Mesendoderm (in vitro differentiated cells): ENCODE results near the gene PLA2G2F.

Source experiments
- DNase-seq: peaks from one replicate; pipeline ENCODE4 v3.0.0; 2013
- H2AK5ac ChIP-seq: 2 replicates; pipeline ENCODE4 v1.6.1; 2013; ENCODE audit warnings: low read length, inconsistent platforms
- H2BK120ac ChIP-seq: 2 replicates; pipeline ENCODE4 v1.6.1; 2013; ENCODE audit warnings: low read depth, mild to moderate bottlenecking, low read length, moderate library complexity, mixed read lengths
- H2BK15ac ChIP-seq: replicated peaks from 2 replicates; pipeline ENCODE4 v1.6.1; 2013; ENCODE audit warnings: low read depth, mild to moderate bottlenecking, moderate library complexity
- H2BK5ac ChIP-seq: 2 replicates; pipeline ENCODE4 v1.6.1; 2013; ENCODE audit warnings: low read length, inconsistent platforms
- H3K18ac ChIP-seq: 2 replicates; pipeline ENCODE4 v1.6.1; 2013; ENCODE audit warnings: mild to moderate bottlenecking, low read length, mixed read lengths
- H3K23ac ChIP-seq: one replicate; pipeline ENCODE4 v1.6.1; 2013; ENCODE audit warnings: low read length
- H3K27ac ChIP-seq: 2 replicates; pipeline ENCODE4 v1.5.1; 2013; ENCODE audit warnings: low read depth, mild to moderate bottlenecking, inconsistent platforms, low read length, moderate library complexity
- H3K27me3 ChIP-seq: 2 replicates; pipeline ENCODE4 v1.6.1; 2013; ENCODE audit warnings: low read length, control low read depth, mild to moderate bottlenecking, inconsistent platforms; ENCODE audit not compliant: insufficient read depth, poor library complexity
- H3K36me3 ChIP-seq: 2 replicates; pipeline ENCODE4 v1.6.1; 2013; ENCODE audit warnings: low read length, inconsistent platforms; ENCODE audit not compliant: control insufficient read depth, insufficient read depth
- H3K4ac ChIP-seq: one replicate; pipeline ENCODE4 v1.6.1; 2013; ENCODE audit warnings: low read depth, mild to moderate bottlenecking, low read length, moderate library complexity
- H3K4me1 ChIP-seq: 2 replicates; pipeline ENCODE4 v1.6.1; 2013; ENCODE audit warnings: low read depth, low read length, inconsistent platforms; ENCODE audit not compliant: control insufficient read depth
- H3K4me2 ChIP-seq: 2 replicates; pipeline ENCODE4 v1.6.1; 2013; ENCODE audit warnings: low read length
- H3K4me3 ChIP-seq: 2 replicates; pipeline ENCODE4 v1.5.1; 2013; ENCODE audit warnings: mild to moderate bottlenecking, low read length
- H3K56ac ChIP-seq: one replicate; pipeline ENCODE4 v1.6.1; 2013; ENCODE audit warnings: low read length
- H3K79me1 ChIP-seq: 2 replicates; pipeline ENCODE4 v1.6.1; 2013; ENCODE audit warnings: low read length, inconsistent platforms
- H3K79me2 ChIP-seq: 2 replicates; pipeline ENCODE4 v1.6.1; 2013; ENCODE audit warnings: mild to moderate bottlenecking, low read length; ENCODE audit not compliant: control insufficient read depth, insufficient read depth
- H3K9ac ChIP-seq: 2 replicates; pipeline ENCODE4 v1.6.1; 2013; ENCODE audit warnings: low read length, inconsistent platforms
- H4K5ac ChIP-seq: one replicate; pipeline ENCODE4 v1.6.1; 2013; ENCODE audit warnings: low read length
- H4K8ac ChIP-seq: one replicate; pipeline ENCODE4 v1.6.1; 2013; ENCODE audit warnings: low read depth, mild to moderate bottlenecking, control low read depth, low read length, moderate library complexity
- WGBS: extraction: QIAGEN DNeasy Blood & Tissue Kit; methylation state at CpG from one replicate; pipeline ENCODE4 v1.1.7; 2013; ENCODE audit warnings: low lambda C conversion rate, missing lambda C conversion rate; ENCODE audit not compliant: insufficient coverage; ENCODE audit errors: extremely low coverage; 5-methylcytosine and 5-hydroxymethylcytosine counted together

The PLA2G2F gene

GRCh38 chr1:20192364-20192763 is 53.2 kb downstream of the PLA2G2F start:
- Histone ChIP-seq H2BK15ac (no peak overlapping the region), H3K79me2 (no peaks in the 10 kb centered on the region), H3K23ac (no peak overlapping the region), H3K79me1 (no peaks in the 10 kb centered on the region), H3K4ac (no peak overlapping the region), H2BK5ac (no peak overlapping the region), H3K18ac (no peak overlapping the region), H4K8ac (no peak overlapping the region), H3K36me3 (no peaks in the 10 kb centered on the region), H2BK120ac (no peak overlapping the region), H3K4me2 (no peak overlapping the region), H3K27ac (no peak overlapping the region), H3K27me3 (no peaks in the 10 kb centered on the region), H3K4me3 (no peak overlapping the region), H2AK5ac (no peak overlapping the region), H3K4me1 (no peaks in the 10 kb centered on the region), H3K9ac (no peak overlapping the region), H4K5ac (no peak overlapping the region), H3K56ac (no peak overlapping the region)
- DNase-seq: no peak
- WGBS: no CpG with 5 or more reads among the region's 5 CpGs

- H2BK15ac ChIP-seq: no peak overlapping the region
- no peak overlapping the region for H2BK120ac ChIP-seq
- H4K5ac ChIP-seq: no peak overlapping the region
- H3K79me2 ChIP-seq: no peaks in the 10 kb centered on the region
- no peak overlapping the region for H3K18ac ChIP-seq
- H3K23ac ChIP-seq: no peak overlapping the region
- no CpG with 5 or more reads among the region's 1 CpG for WGBS
- no peak overlapping the region for H3K9ac ChIP-seq
- no peak overlapping the region for H2AK5ac ChIP-seq
- no peaks in the 10 kb centered on the region for H3K4me1 ChIP-seq
- H3K36me3 ChIP-seq: no peaks in the 10 kb centered on the region
- H4K8ac ChIP-seq: no peak overlapping the region
- no peak overlapping the region for H2BK5ac ChIP-seq
- H3K4me2 ChIP-seq: no peak overlapping the region
- no peaks in the 10 kb centered on the region for H3K27me3 ChIP-seq
- no peaks in the 10 kb centered on the region for H3K79me1 ChIP-seq
- H3K56ac ChIP-seq: no peak overlapping the region
- H3K4ac ChIP-seq: no peak overlapping the region
- no peak for DNase-seq
- no peak overlapping the region for H3K4me3 ChIP-seq
- H3K27ac ChIP-seq: no peak overlapping the region
Observed at GRCh38 chr1:20192871-20193411, 53.8 kb downstream of the PLA2G2F start.

GRCh38 chr1:20194224-20194623 is 55.1 kb downstream of the PLA2G2F start:
- Histone ChIP-seq H3K27me3 (no peaks in the 10 kb centered on the region), H3K27ac (no peak overlapping the region), H3K4me1 (peaks cover under 1% of the 10 kb centered on the region), H4K8ac (no peak overlapping the region), H2BK120ac (no peak overlapping the region), H2AK5ac (no peak overlapping the region), H3K36me3 (no peaks in the 10 kb centered on the region), H3K4me3 (no peak overlapping the region), H2BK15ac (no peak overlapping the region), H3K4me2 (no peak overlapping the region), H3K4ac (no peak overlapping the region), H3K79me1 (no peaks in the 10 kb centered on the region), H3K56ac (no peak overlapping the region), H3K79me2 (no peaks in the 10 kb centered on the region), H3K9ac (no peak overlapping the region), H4K5ac (no peak overlapping the region), H2BK5ac (no peak overlapping the region), H3K23ac (no peak overlapping the region), H3K18ac (no peak overlapping the region)
- no peak for DNase-seq
- WGBS: no CpG with 5 or more reads among the region's 2 CpGs

- Histone ChIP-seq H2AK5ac (no peak overlapping the region), H4K8ac (no peak overlapping the region), H3K79me1 (no peaks in the 10 kb centered on the region), H3K36me3 (no peaks in the 10 kb centered on the region), H2BK5ac (no peak overlapping the region), H3K9ac (no peak overlapping the region), H2BK120ac (no peak overlapping the region), H3K79me2 (no peaks in the 10 kb centered on the region), H3K23ac (no peak overlapping the region), H3K56ac (no peak overlapping the region), H3K27ac (no peak overlapping the region), H3K4ac (no peak overlapping the region), H2BK15ac (no peak overlapping the region), H4K5ac (no peak overlapping the region), H3K4me3 (no peak overlapping the region), H3K27me3 (no peaks in the 10 kb centered on the region), H3K4me2 (no peak overlapping the region), H3K18ac (no peak overlapping the region), H3K4me1 (peaks cover 4% of the 10 kb centered on the region)
- peak; percentile 72 for DNase-seq
- WGBS: no CpG with 5 or more reads among the region's 15 CpGs
Observed at GRCh38 chr1:20194757-20195461, 55.8 kb downstream of the PLA2G2F start.

GRCh38 chr1:20195462-20195780 is 56.3 kb downstream of the PLA2G2F start:
- no peak overlapping the region for H3K4me3 ChIP-seq
- H2BK120ac ChIP-seq: no peak overlapping the region
- no peak overlapping the region for H3K23ac ChIP-seq
- no peak overlapping the region for H4K5ac ChIP-seq
- no peak overlapping the region for H2BK15ac ChIP-seq
- no peak overlapping the region for H2AK5ac ChIP-seq
- no peaks in the 10 kb centered on the region for H3K79me2 ChIP-seq
- H3K4me1 ChIP-seq: peaks cover 4% of the 10 kb centered on the region
- H3K18ac ChIP-seq: no peak overlapping the region
- H3K27ac ChIP-seq: no peak overlapping the region
- no peak overlapping the region for H2BK5ac ChIP-seq
- no peak for DNase-seq
- H3K79me1 ChIP-seq: no peaks in the 10 kb centered on the region
- H3K27me3 ChIP-seq: no peaks in the 10 kb centered on the region
- no peak overlapping the region for H3K4ac ChIP-seq
- no CpG with 5 or more reads among the region's 4 CpGs for WGBS
- no peaks in the 10 kb centered on the region for H3K36me3 ChIP-seq
- no peak overlapping the region for H3K4me2 ChIP-seq
- no peak overlapping the region for H4K8ac ChIP-seq
- H3K9ac ChIP-seq: no peak overlapping the region
- no peak overlapping the region for H3K56ac ChIP-seq

- Histone ChIP-seq H3K4me1 (peaks cover 4% of the 10 kb centered on the region), H2BK15ac (no peak overlapping the region), H3K4me2 (no peak overlapping the region), H3K27me3 (no peaks in the 10 kb centered on the region), H3K4ac (no peak overlapping the region), H3K79me1 (no peaks in the 10 kb centered on the region), H3K56ac (no peak overlapping the region), H2AK5ac (no peak overlapping the region), H2BK5ac (no peak overlapping the region), H3K23ac (no peak overlapping the region), H4K8ac (no peak overlapping the region), H3K36me3 (no peaks in the 10 kb centered on the region), H3K9ac (no peak overlapping the region), H3K4me3 (no peak overlapping the region), H3K18ac (no peak overlapping the region), H3K79me2 (no peaks in the 10 kb centered on the region), H2BK120ac (no peak overlapping the region), H4K5ac (no peak overlapping the region), H3K27ac (no peak overlapping the region)
- no CpG with 5 or more reads among the region's 6 CpGs for WGBS
- no peak for DNase-seq
Observed at GRCh38 chr1:20197329-20197791, 58.2 kb downstream of the PLA2G2F start.
